Suprapubic skin (tissue), 4 donors: ENCODE data around the gene RPS6KA3. TPM values are rescaled to one million over a fixed set of nuclear protein-coding genes. Genes with fewer than 3 reads are reported as not detected.
A peak's percentile ranks its signal among the peaks of the same experiment; 100 is the strongest.
"Not testable (repeated sequence)": the region's sequence is repeated elsewhere in the genome, so short reads cannot be mapped to it uniquely, and the experiment has no call there.

Experiments
- DNase-seq, 2 donors: peaks; one replicate each; pipeline ENCODE4 v3.0.0-alpha.2; 2019; ENCODE audit warnings: low spot score in 2 of 2
- H3K27ac ChIP-seq: fragments of 200-600 bp; sonication (generic); one replicate; pipeline ENCODE4 v1.5.1; 2019
- H3K27me3 ChIP-seq: fragments of 200-600 bp; sonication (generic); one replicate; pipeline ENCODE4 v1.5.1; 2019
- H3K36me3 ChIP-seq: fragments of 200-600 bp; sonication (generic); one replicate; pipeline ENCODE4 v1.5.1; 2019
- H3K4me1 ChIP-seq: fragments of 200-600 bp; sonication (generic); one replicate; pipeline ENCODE4 v1.5.1; 2019
- H3K4me3 ChIP-seq: fragments of 200-600 bp; sonication (generic); one replicate; pipeline ENCODE4 v1.5.1; 2019; ENCODE audit warnings: mild to moderate bottlenecking
- H3K9me3 ChIP-seq: fragments of 200-600 bp; sonication (generic); one replicate; pipeline ENCODE4 v1.5.1; 2019
- EP300 ChIP-seq: sonication (generic); formaldehyde crosslinking; IDR thresholded peaks from one replicate; pipeline ENCODE4 v1.6.1; 2017; ENCODE audit warnings: antibody characterized with exemption
- POLR2A ChIP-seq, 2 donors: fragments of 450-650 bp; IDR thresholded peaks; one replicate each; pipeline ENCODE4 v1.6.1; 2017; ENCODE audit warnings: antibody characterized with exemption in 2 of 2, mild to moderate bottlenecking in 2 of 2, moderate library complexity in 2 of 2
- POLR2AphosphoS5 ChIP-seq, 3 donors: sonication (generic); formaldehyde crosslinking; IDR thresholded peaks; one replicate each; pipeline ENCODE4 v1.6.1; 2017; ENCODE audit warnings: antibody characterized with exemption in 3 of 3
- WGBS: methylation state at CpG from one replicate; pipeline ENCODE4 v1.1.5; 2018; 5-methylcytosine and 5-hydroxymethylcytosine counted together
- total RNA-seq, 4 donors: library from RNA; depleted of rRNA; stranded (reverse); fragments of >200 nt; gene quantifications; one replicate each; pipeline ENCODE4 v1.1.0, GENCODE V29; 2016
- TF ChIP-seq, protein P1 (sequence below), 2 donors: fragments of 200-600 bp in 1 of 2; fragments of 450-650 bp in 1 of 2; sonication (generic) in 1 of 2; IDR thresholded peaks; one replicate each; pipeline ENCODE4 v1.5.1; 2016 to 2019; ENCODE audit warnings: antibody characterized with exemption in 2 of 2, mild to moderate bottlenecking in 1 of 2, moderate library complexity in 1 of 2

RPS6KA3 gene
- total RNA-seq, 4 donors from 2014 or later: 27.2 to 36.0 (median 32.2) TPM

DNA sequence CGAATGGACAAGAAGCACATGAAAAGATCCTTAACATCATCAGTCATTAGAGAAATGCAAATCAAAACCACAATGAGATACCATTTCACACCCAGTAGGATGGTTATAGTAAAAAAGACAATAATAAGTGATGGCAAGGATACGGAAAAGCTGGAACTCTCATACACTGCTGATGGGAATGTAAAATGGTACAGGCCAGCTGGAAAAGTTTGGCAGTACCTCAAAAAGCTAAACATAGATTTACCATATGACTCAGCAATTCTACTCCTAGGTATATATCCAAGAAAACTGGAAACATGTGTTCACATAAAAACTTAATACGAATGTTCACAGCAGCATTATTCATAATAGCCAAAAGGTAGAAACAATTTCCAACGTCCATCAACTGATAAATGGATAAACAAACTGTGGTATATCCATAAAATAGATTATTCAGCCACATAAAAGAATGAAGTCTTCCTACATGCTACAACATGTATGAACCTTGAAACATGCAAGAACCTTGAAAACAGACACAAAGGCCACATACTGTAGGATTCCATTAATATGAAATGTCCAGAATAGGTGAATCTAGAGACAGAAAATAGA, 11.9 kb downstream of the RPS6KA3 start:
- TF ChIP-seq POLR2A (IDR thresholded peaks at IDR 0.05) (no peak), POLR2AphosphoS5 (IDR thresholded peaks at IDR 0.05) (no peak), EP300 (no peak)
- TF ChIP-seq, protein P1, sequence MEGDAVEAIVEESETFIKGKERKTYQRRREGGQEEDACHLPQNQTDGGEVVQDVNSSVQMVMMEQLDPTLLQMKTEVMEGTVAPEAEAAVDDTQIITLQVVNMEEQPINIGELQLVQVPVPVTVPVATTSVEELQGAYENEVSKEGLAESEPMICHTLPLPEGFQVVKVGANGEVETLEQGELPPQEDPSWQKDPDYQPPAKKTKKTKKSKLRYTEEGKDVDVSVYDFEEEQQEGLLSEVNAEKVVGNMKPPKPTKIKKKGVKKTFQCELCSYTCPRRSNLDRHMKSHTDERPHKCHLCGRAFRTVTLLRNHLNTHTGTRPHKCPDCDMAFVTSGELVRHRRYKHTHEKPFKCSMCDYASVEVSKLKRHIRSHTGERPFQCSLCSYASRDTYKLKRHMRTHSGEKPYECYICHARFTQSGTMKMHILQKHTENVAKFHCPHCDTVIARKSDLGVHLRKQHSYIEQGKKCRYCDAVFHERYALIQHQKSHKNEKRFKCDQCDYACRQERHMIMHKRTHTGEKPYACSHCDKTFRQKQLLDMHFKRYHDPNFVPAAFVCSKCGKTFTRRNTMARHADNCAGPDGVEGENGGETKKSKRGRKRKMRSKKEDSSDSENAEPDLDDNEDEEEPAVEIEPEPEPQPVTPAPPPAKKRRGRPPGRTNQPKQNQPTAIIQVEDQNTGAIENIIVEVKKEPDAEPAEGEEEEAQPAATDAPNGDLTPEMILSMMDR (IDR thresholded peaks at IDR 0.05): no peak
- H3K4me1 ChIP-seq: no peaks in the 10 kb centered on the region
- 71% methylated on average over 4 of the region's 4 CpGs for WGBS
- H3K4me3 ChIP-seq: no peak overlapping the region
- no peak overlapping the region for H3K27ac ChIP-seq
- H3K9me3 ChIP-seq: no peaks in the 10 kb centered on the region
- no peaks in the 10 kb centered on the region for H3K27me3 ChIP-seq
- no peak for DNase-seq
- H3K36me3 ChIP-seq: no peaks in the 10 kb centered on the region

DNA sequence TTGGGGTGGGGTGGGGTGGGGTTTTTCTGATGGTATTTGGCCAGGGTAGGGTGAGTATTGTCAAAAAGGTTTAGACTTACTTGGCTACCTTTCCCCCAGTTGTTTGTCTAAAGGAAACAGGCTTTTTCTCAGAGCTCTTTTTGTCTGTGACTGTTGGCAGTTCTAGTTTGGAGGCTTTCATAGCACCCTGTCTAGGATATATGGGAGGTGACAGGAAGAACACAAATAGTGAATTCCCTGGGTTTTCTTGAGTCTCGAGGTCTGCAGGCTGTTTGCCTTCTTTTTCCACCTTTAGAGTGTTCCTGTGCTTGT, 13.5 kb downstream of the RPS6KA3 start:
- Histone ChIP-seq H3K27ac (no peak overlapping the region), H3K4me1 (no peaks in the 10 kb centered on the region), H3K4me3 (no peak overlapping the region), H3K36me3 (no peaks in the 10 kb centered on the region), H3K9me3 (no peaks in the 10 kb centered on the region), H3K27me3 (no peaks in the 10 kb centered on the region)
- 32% methylated on average over 1 of the region's 1 CpG for WGBS
- DNase-seq: no peak
- TF ChIP-seq POLR2A (IDR thresholded peaks at IDR 0.05): no peak
- TF ChIP-seq, protein P1 (IDR thresholded peaks at IDR 0.05): no peak
- no peak for TF ChIP-seq POLR2AphosphoS5 (IDR thresholded peaks at IDR 0.05)
- no peak for TF ChIP-seq EP300

DNA sequence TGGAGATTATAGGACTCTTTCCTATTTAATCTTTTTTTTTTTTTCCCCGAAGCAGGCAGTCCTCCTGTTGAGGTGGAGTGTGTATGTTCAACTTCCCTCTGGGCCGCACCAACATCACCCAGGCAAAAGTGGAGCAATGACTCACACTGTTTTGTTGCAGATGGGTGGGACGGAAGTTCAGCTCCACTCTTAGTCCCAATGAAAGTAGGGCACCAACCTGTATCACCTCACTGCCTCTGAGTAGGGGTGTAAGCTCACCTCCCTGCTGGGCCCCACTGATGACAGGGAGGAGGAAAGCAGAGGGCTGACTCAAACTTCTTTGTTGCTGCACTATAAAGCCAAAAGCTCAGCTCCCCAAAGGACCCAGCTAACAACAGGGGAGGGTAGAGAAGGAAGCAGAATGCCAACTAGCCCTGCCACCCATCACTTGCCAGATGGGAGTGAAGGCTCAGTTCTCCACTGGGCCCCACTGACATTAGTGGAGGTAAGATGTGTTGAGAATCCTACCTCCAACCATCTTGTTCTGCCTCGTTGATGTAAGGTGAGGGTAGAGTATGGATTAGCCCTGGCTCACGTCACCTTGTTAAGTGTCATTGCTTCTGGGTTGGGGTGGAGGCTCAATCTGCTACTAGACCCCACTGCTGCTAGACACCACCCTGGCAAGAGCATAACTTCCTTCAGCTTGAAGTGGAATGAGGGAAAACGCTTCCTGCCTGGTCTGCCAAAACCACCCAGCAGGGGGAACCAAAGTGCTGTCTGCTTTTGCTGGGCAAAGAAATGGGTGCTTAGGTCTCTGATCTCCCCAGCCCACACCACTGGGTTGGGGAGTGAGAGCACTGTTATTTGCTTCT, 14.1 kb downstream of the RPS6KA3 start:
- no peaks in the 10 kb centered on the region for H3K9me3 ChIP-seq
- H3K36me3 ChIP-seq: no peaks in the 10 kb centered on the region
- no peaks in the 10 kb centered on the region for H3K4me1 ChIP-seq
- H3K4me3 ChIP-seq: no peak overlapping the region
- peak in 1 of 2 donors; percentile 59 for DNase-seq
- H3K27me3 ChIP-seq: no peaks in the 10 kb centered on the region
- TF ChIP-seq, protein P1 (IDR thresholded peaks at IDR 0.05): peak; percentile 25 to 32
- no peak for TF ChIP-seq POLR2AphosphoS5 (IDR thresholded peaks at IDR 0.05)
- no peak overlapping the region for H3K27ac ChIP-seq
- 59% methylated on average over 5 of the region's 6 CpGs for WGBS

DNA sequence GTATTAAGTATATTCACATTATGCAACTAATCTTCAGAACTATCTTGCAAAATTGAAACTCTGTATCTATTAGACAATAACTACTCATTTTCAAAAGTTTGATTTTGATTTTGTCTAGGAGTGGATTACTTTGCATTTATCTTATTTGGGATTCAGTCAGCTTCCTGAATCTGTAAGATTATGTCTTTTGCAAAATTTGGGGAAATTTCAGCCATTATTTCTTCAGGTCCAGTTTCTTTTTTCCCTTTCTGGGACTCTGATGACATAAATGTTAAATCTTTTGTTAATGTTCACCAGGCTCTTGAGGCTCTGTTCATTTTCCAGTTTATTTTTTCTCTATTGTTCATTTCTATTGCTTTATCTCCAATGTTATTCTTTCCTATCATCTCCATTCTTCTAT, 15.0 kb downstream of the RPS6KA3 start:
- TF ChIP-seq, protein P1 (IDR thresholded peaks at IDR 0.05): no peak
- TF ChIP-seq EP300 (no peak), POLR2A (IDR thresholded peaks at IDR 0.05) (no peak), POLR2AphosphoS5 (IDR thresholded peaks at IDR 0.05) (no peak)
- no peaks in the 10 kb centered on the region for H3K9me3 ChIP-seq
- no peak for DNase-seq
- H3K27me3 ChIP-seq: no peaks in the 10 kb centered on the region
- H3K27ac ChIP-seq: no peak overlapping the region
- no peak overlapping the region for H3K4me3 ChIP-seq
- H3K4me1 ChIP-seq: no peaks in the 10 kb centered on the region
- H3K36me3 ChIP-seq: no peaks in the 10 kb centered on the region

DNA sequence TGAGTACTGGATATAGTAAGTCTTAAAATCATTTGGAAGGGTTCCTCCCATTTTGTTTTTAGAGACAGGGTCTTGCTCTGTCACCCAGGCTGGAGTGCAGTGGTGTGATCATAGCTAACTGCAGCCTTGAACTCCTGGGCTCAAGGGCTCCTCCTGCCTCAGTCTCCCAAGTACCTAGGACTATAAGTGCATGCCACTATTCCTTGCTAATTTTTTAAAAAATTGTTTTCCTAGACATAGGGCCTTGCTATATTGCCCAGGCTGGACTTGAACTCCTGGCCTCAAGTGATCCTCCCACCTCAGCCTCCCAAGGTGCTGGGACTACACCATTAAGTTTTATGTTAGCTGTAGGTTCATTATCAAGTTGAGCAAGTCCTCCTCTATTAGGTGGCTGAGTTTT, 16.6 kb downstream of the RPS6KA3 start:
- H3K36me3 ChIP-seq, H3K4me3 ChIP-seq, H3K27ac ChIP-seq, DNase-seq, H3K27me3 ChIP-seq, H3K4me1 ChIP-seq, H3K9me3 ChIP-seq: not testable (repeated sequence)
